ENCODE results near the gene TSEN54. TPM values are rescaled to one million over a fixed set of nuclear protein-coding genes. Genes with fewer than 3 reads are reported as not detected.

The TSEN54 gene
- total and polyA plus RNA-seq, 2 experiments from 2014 or later: 45.9 to 62.5 TPM

DNA sequence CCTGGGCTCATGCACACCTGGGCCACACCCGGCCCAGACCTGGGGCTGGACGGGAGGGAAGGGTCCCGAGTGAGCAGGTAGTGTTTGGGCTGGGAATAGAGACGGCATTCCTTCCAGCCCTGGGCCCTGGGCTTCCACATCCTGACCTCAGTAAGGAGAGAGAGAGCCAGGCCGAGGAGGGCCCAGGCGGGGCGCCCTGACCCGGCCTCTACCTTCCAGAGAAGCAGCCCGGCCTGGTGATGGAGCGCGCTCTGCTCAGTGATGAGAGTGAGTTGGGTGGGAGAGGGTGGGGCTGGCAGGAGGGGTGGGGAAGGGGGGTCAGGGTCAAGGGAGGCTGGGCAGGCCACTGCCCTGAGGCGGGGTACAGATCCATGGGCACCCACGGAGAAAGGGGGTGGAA lies 57.7 kb downstream of the TSEN54 start (continued):
- TF ChIP-seq ZNF462 (CRISPR knock-in tag; IDR thresholded peaks at IDR 0.05): no peak
- no peak for TF ChIP-seq JUNB (IDR thresholded peaks at IDR 0.05; ENCODE audit: unreplicated experiment)
- no peak for TF ChIP-seq CREB1 (CRISPR knock-in tag; IDR thresholded peaks at IDR 0.05; ENCODE audit: low read depth)
- TF ChIP-seq NANOG (IDR thresholded peaks at IDR 0.05; ENCODE audit: borderline replicate concordance): no peak
- TF ChIP-seq EZH2phosphoT487 (IDR thresholded peaks at IDR 0.05; ENCODE audit: unreplicated experiment): no peak
- no peak for TF ChIP-seq CTCF (conservative IDR thresholded peaks at IDR 0.05; ENCODE audit: low read depth in 2 of 2)

Small RNA genes lying within 50 kb of the gene (microRNA-seq; reads per million reads assigned to microRNA genes)
- gene MIR6785: not detected

Other genes with a start within 250 kb of the TSEN54 start
- 15.5 and 15.9 TPM in 2 replicates for gene MIF4GD, start 245.3 kb upstream of the TSEN54 start, total RNA-seq (2014; rRNA removed; shearing (Covaris generic))
- gene MIF4GD, start 245.3 kb upstream of the TSEN54 start, polyA plus RNA-seq (2016; fragmentation: Nextera tagmentation; extraction: Ambion mirVana): 9.4 and 11.3 TPM in 2 replicates
- gene SLC25A19, start 227.1 kb upstream of the TSEN54 start, total RNA-seq (2014; rRNA removed; shearing (Covaris generic)): 16.3 and 22.4 TPM in 2 replicates
- gene SLC25A19, start 227.1 kb upstream of the TSEN54 start, polyA plus RNA-seq (2016; fragmentation: Nextera tagmentation; extraction: Ambion mirVana): 17.9 and 19.4 TPM in 2 replicates
- gene GRB2, start 110.8 kb upstream of the TSEN54 start, total RNA-seq (2014; rRNA removed; shearing (Covaris generic)): 112 and 121 TPM in 2 replicates
- 89.0 and 99.9 TPM in 2 replicates for gene GRB2, start 110.8 kb upstream of the TSEN54 start, polyA plus RNA-seq (2016; fragmentation: Nextera tagmentation; extraction: Ambion mirVana)
- 36.6 and 66.0 TPM in 2 replicates for gene TMEM94, start 59.9 kb upstream of the TSEN54 start, total RNA-seq (2014; rRNA removed; shearing (Covaris generic))
- 21.9 and 24.0 TPM in 2 replicates for gene TMEM94, start 59.9 kb upstream of the TSEN54 start, polyA plus RNA-seq (2016; fragmentation: Nextera tagmentation; extraction: Ambion mirVana)
- 17.7 and 21.5 TPM in 2 replicates for gene CASKIN2, start 991 bp upstream of the TSEN54 start, total RNA-seq (2014; rRNA removed; shearing (Covaris generic))
- gene CASKIN2, start 991 bp upstream of the TSEN54 start, polyA plus RNA-seq (2016; fragmentation: Nextera tagmentation; extraction: Ambion mirVana): 4.7 and 4.9 TPM in 2 replicates
- 63.9 and 78.5 TPM in 2 replicates for gene LLGL2, start 9.2 kb downstream of the TSEN54 start, total RNA-seq (2014; rRNA removed; shearing (Covaris generic))
- gene LLGL2, start 9.2 kb downstream of the TSEN54 start, polyA plus RNA-seq (2016; fragmentation: Nextera tagmentation; extraction: Ambion mirVana): 62.5 and 71.9 TPM in 2 replicates
- gene MYO15B, start 71.3 kb downstream of the TSEN54 start, total RNA-seq (2014; rRNA removed; shearing (Covaris generic)): 7.2 and 12.4 TPM in 2 replicates
- 3.8 and 6.6 TPM in 2 replicates for gene MYO15B, start 71.3 kb downstream of the TSEN54 start, polyA plus RNA-seq (2016; fragmentation: Nextera tagmentation; extraction: Ambion mirVana)
- not detected in 2 replicates for gene SMIM5, start 116.9 kb downstream of the TSEN54 start, total RNA-seq (2014; rRNA removed; shearing (Covaris generic))
- gene SMIM5, start 116.9 kb downstream of the TSEN54 start, polyA plus RNA-seq (2016; fragmentation: Nextera tagmentation; extraction: Ambion mirVana): 0.16 TPM in 1 of 2 replicates, not detected in the other
- gene RECQL5, start 150.6 kb downstream of the TSEN54 start, total RNA-seq (2014; rRNA removed; shearing (Covaris generic)): 23.3 and 24.5 TPM in 2 replicates
- 19.9 and 20.0 TPM in 2 replicates for gene RECQL5, start 150.6 kb downstream of the TSEN54 start, polyA plus RNA-seq (2016; fragmentation: Nextera tagmentation; extraction: Ambion mirVana)
- gene SAP30BP, start 150.8 kb downstream of the TSEN54 start, total RNA-seq (2014; rRNA removed; shearing (Covaris generic)): 44.9 and 60.9 TPM in 2 replicates
- 95.0 and 97.9 TPM in 2 replicates for gene SAP30BP, start 150.8 kb downstream of the TSEN54 start, polyA plus RNA-seq (2016; fragmentation: Nextera tagmentation; extraction: Ambion mirVana)
- gene ITGB4, start 204.9 kb downstream of the TSEN54 start, total RNA-seq (2014; rRNA removed; shearing (Covaris generic)): 9.7 and 10.3 TPM in 2 replicates
- gene ITGB4, start 204.9 kb downstream of the TSEN54 start, polyA plus RNA-seq (2016; fragmentation: Nextera tagmentation; extraction: Ambion mirVana): 4.2 and 6.1 TPM in 2 replicates
- gene GALK1, start 248.7 kb downstream of the TSEN54 start, total RNA-seq (2014; rRNA removed; shearing (Covaris generic)): 30.5 TPM in 2 replicates
- gene GALK1, start 248.7 kb downstream of the TSEN54 start, polyA plus RNA-seq (2016; fragmentation: Nextera tagmentation; extraction: Ambion mirVana): 31.7 and 34.7 TPM in 2 replicates

All from GM23338 (cell line).